GM21576 (cell line): ENCODE data around the gene ANKUB1.
A peak's percentile ranks its signal among the peaks of the same experiment; 100 is the strongest.

Source experiments
- ATAC-seq: cut with Tn5 transposase; IDR thresholded peaks from one replicate; pipeline ENCODE4 v1.9.1; 2021; ENCODE audit warnings: mild to moderate bottlenecking, moderate library complexity; ENCODE audit not compliant: unreplicated experiment

ANKUB1 gene

GRCh38 chr3:149765762-149766334 lies 26.5 kb downstream of the ANKUB1 start:
- no peak for ATAC-seq

GRCh38 chr3:149764302-149764701 lies 28.1 kb downstream of the ANKUB1 start:
- no peak for ATAC-seq

- no peak for ATAC-seq
Measured at GRCh38 chr3:149763565-149764195, 28.7 kb downstream of the ANKUB1 start.

- ATAC-seq = no peak
Measured at GRCh38 chr3:149753717-149754116, 38.6 kb downstream of the ANKUB1 start.

- ATAC-seq = no peak
Measured at GRCh38 chr3:149752788-149753136, 39.6 kb downstream of the ANKUB1 start.

GRCh38 chr3:149752051-149752787 lies 40.1 kb downstream of the ANKUB1 start, which contains the start of gene COMMD2:
TSS of gene COMMD2 (minus strand) at chr3:149752489. CDS start at chr3:149752444, 45 bp downstream.
- peak; percentile 98 for ATAC-seq

- ATAC-seq = no peak
Measured at GRCh38 chr3:149751551-149751950, 40.8 kb downstream of the ANKUB1 start.

GRCh38 chr3:149744606-149745005 lies 47.7 kb downstream of the ANKUB1 start:
- ATAC-seq = no peak

GRCh38 chr3:149744151-149744550 lies 48.2 kb downstream of the ANKUB1 start:
- ATAC-seq = no peak

- no peak for ATAC-seq
Measured at GRCh38 chr3:149739396-149739795, 53.0 kb downstream of the ANKUB1 start.

GRCh38 chr3:149738876-149739275 lies 53.5 kb downstream of the ANKUB1 start:
- ATAC-seq = no peak

- ATAC-seq = no peak
Measured at GRCh38 chr3:149736953-149737205, 55.5 kb downstream of the ANKUB1 start.

GRCh38 chr3:149736175-149736952 lies 56.0 kb downstream of the ANKUB1 start:
- no peak for ATAC-seq

- ATAC-seq = no peak
Measured at GRCh38 chr3:149732234-149732633, 60.1 kb downstream of the ANKUB1 start.

- ATAC-seq = no peak
Measured at GRCh38 chr3:149727656-149728055, 64.7 kb downstream of the ANKUB1 start.

- peak; percentile 58 for ATAC-seq
Measured at GRCh38 chr3:149726716-149727407, 65.5 kb downstream of the ANKUB1 start.

GRCh38 chr3:149723781-149724180 lies 68.6 kb downstream of the ANKUB1 start:
- ATAC-seq = no peak

- no peak for ATAC-seq
Measured at GRCh38 chr3:149720918-149721317, 71.4 kb downstream of the ANKUB1 start.

GRCh38 chr3:149717391-149718056 lies 74.8 kb downstream of the ANKUB1 start:
- ATAC-seq = peak; percentile 62

GRCh38 chr3:149716984-149717383 lies 75.4 kb downstream of the ANKUB1 start:
- ATAC-seq = no peak

GRCh38 chr3:149715247-149715646 lies 77.1 kb downstream of the ANKUB1 start:
- ATAC-seq = no peak
